ENCODE data around the gene ADNP. TPM values are rescaled to one million over a fixed set of nuclear protein-coding genes. Genes with fewer than 3 reads are reported as not detected.

Gene ADNP
- total RNA-seq, 2 experiments from 2014 or later: 41.9 to 47.1 TPM

GRCh38 chr20:50862546-50862945, 68.7 kb downstream of the ADNP start:
- TF ChIP-seq CTCF (IDR thresholded peaks at IDR 0.05): no peak
- peaks cover 5% of the 10 kb centered on the region for H3K36me3 Mint-ChIP-seq (ENCODE audit: low read depth)
- no peak overlapping the region for H3K27ac ChIP-seq (ENCODE audit: low read depth in 1 of 2, low read length in 2 of 2)
- no peaks in the 10 kb centered on the region for H3K27me3 Mint-ChIP-seq
- no peaks in the 10 kb centered on the region for H3K4me1 Mint-ChIP-seq (ENCODE audit: low read depth)
- no peak for DNase-seq
- no peaks in the 10 kb centered on the region for H3K9me3 ChIP-seq (ENCODE audit: control insufficient read depth in 1 of 2, insufficient read depth in 1 of 2, low read length in 2 of 2)
- H3K27ac Mint-ChIP-seq: no peak overlapping the region
- no peak overlapping the region for H3K4me3 ChIP-seq (ENCODE audit: low read length)
- H3K4me3 Mint-ChIP-seq: no peak overlapping the region
- no peaks in the 10 kb centered on the region for H3K4me1 ChIP-seq (ENCODE audit: insufficient read depth, low read length)
- no peaks in the 10 kb centered on the region for H3K27me3 ChIP-seq (ENCODE audit: control insufficient read depth in 1 of 2, insufficient read depth in 2 of 2, low read length in 2 of 2)
- no peaks in the 10 kb centered on the region for H3K36me3 ChIP-seq (ENCODE audit: insufficient read depth, low read length)
- ChIA-PET CTCF (no interaction called here), POLR2A (no interaction called here)
- ATAC-seq (ENCODE audit: poor library complexity): no peak
- intact Hi-C loops (cut with DNase I, micrococcal nuclease): no loop called here
- H3K9me3 Mint-ChIP-seq: no peaks in the 10 kb centered on the region

GRCh38 chr20:50861012-50861411, 70.2 kb downstream of the ADNP start:
- Histone ChIP-seq H3K4me1 (ENCODE audit: insufficient read depth, low read length) (no peaks in the 10 kb centered on the region), H3K27ac (ENCODE audit: low read depth in 1 of 2, low read length in 2 of 2) (no peak overlapping the region), H3K4me3 (ENCODE audit: low read length) (no peak overlapping the region), H3K36me3 (ENCODE audit: insufficient read depth, low read length) (no peaks in the 10 kb centered on the region), H3K27me3 (ENCODE audit: control insufficient read depth in 1 of 2, insufficient read depth in 2 of 2, low read length in 2 of 2) (no peaks in the 10 kb centered on the region), H3K9me3 (ENCODE audit: control insufficient read depth in 1 of 2, insufficient read depth in 1 of 2, low read length in 2 of 2) (no peaks in the 10 kb centered on the region)
- no peaks in the 10 kb centered on the region for H3K4me1 Mint-ChIP-seq (ENCODE audit: low read depth)
- TF ChIP-seq CTCF (IDR thresholded peaks at IDR 0.05): no peak
- intact Hi-C loops (cut with DNase I, micrococcal nuclease): no loop called here
- H3K36me3 Mint-ChIP-seq (ENCODE audit: low read depth): peaks cover 5% of the 10 kb centered on the region
- CTCF ChIA-PET: no interaction called here
- no peaks in the 10 kb centered on the region for H3K27me3 Mint-ChIP-seq
- no peak overlapping the region for H3K27ac Mint-ChIP-seq
- POLR2A ChIA-PET: no interaction called here
- H3K9me3 Mint-ChIP-seq: no peaks in the 10 kb centered on the region
- ATAC-seq (ENCODE audit: poor library complexity): no peak
- no peak overlapping the region for H3K4me3 Mint-ChIP-seq
- no peak for DNase-seq

GRCh38 chr20:50859161-50859560, 72.1 kb downstream of the ADNP start:
- ChIA-PET CTCF (interaction anchor here (0.6 kb wide), 1 partner anchor 110 kb away, joined by 3 read pairs; no protein-coding TSS in a partner anchor), POLR2A (no interaction called here)
- no peak overlapping the region for H3K4me3 Mint-ChIP-seq
- Histone ChIP-seq H3K27me3 (ENCODE audit: control insufficient read depth in 1 of 2, insufficient read depth in 2 of 2, low read length in 2 of 2) (no peaks in the 10 kb centered on the region), H3K4me1 (ENCODE audit: insufficient read depth, low read length) (no peaks in the 10 kb centered on the region), H3K4me3 (ENCODE audit: low read length) (no peak overlapping the region), H3K9me3 (ENCODE audit: control insufficient read depth in 1 of 2, insufficient read depth in 1 of 2, low read length in 2 of 2) (no peaks in the 10 kb centered on the region), H3K27ac (ENCODE audit: low read depth in 1 of 2, low read length in 2 of 2) (no peak overlapping the region), H3K36me3 (ENCODE audit: insufficient read depth, low read length) (no peaks in the 10 kb centered on the region)
- no peaks in the 10 kb centered on the region for H3K27me3 Mint-ChIP-seq
- ATAC-seq (ENCODE audit: poor library complexity) (no peak), DNase-seq (no peak)
- TF ChIP-seq CTCF (IDR thresholded peaks at IDR 0.05): no peak
- H3K9me3 Mint-ChIP-seq: no peaks in the 10 kb centered on the region
- no peaks in the 10 kb centered on the region for H3K4me1 Mint-ChIP-seq (ENCODE audit: low read depth)
- H3K36me3 Mint-ChIP-seq (ENCODE audit: low read depth): peaks cover 11% of the 10 kb centered on the region
- intact Hi-C loops (cut with DNase I, micrococcal nuclease): no loop called here
- H3K27ac Mint-ChIP-seq: no peak overlapping the region
